ENCODE results near the gene GRIK3. TPM values are rescaled to one million over a fixed set of nuclear protein-coding genes. Genes with fewer than 3 reads are reported as not detected.
A peak's percentile ranks its signal among the peaks of the same experiment; 100 is the strongest.

Gene GRIK3
- total RNA-seq, 1 experiment from 2014 or later: 5.5 TPM

GRCh38 chr1:37058424-37058988 is 24.2 kb upstream of the GRIK3 start:
- H3K36me3 Mint-ChIP-seq: no peaks in the 10 kb centered on the region
- ATAC-seq (no peak), DNase-seq (ENCODE audit: low spot score) (no peak)
- ChIA-PET CTCF (no interaction called here), POLR2A (no interaction called here)
- no peak overlapping the region for H3K27ac Mint-ChIP-seq
- H3K4me3 Mint-ChIP-seq: no peak overlapping the region
- no peaks in the 10 kb centered on the region for H3K9me3 Mint-ChIP-seq
- H3K27me3 Mint-ChIP-seq (ENCODE audit: low read depth): no peaks in the 10 kb centered on the region; the same call in 1 of the 2 replicates
- peaks cover 31% of the 10 kb centered on the region for H3K4me1 Mint-ChIP-seq
- TF ChIP-seq ZNF532 (CRISPR knock-in tag; IDR thresholded peaks at IDR 0.05; ENCODE audit: borderline replicate concordance): no peak
- no peak for TF ChIP-seq ATF2 (CRISPR knock-in tag; IDR thresholded peaks at IDR 0.05; ENCODE audit: borderline replicate concordance, low read depth)
- TF ChIP-seq SP1 (CRISPR knock-in tag; conservative IDR thresholded peaks at IDR 0.05): no peak
- no peak for TF ChIP-seq STAT6 (CRISPR knock-in tag; conservative IDR thresholded peaks at IDR 0.05; ENCODE audit: low read depth)
- no peak for TF ChIP-seq PREB (CRISPR knock-in tag; IDR thresholded peaks at IDR 0.05; ENCODE audit: borderline replicate concordance)

- Mint-ChIP-seq H3K4me3 (no peak overlapping the region), H3K36me3 (no peaks in the 10 kb centered on the region), H3K4me1 (peaks cover 48% of the 10 kb centered on the region), H3K27me3 (ENCODE audit: low read depth) (no peaks in the 10 kb centered on the region; the same call in 1 of the 2 replicates), H3K9me3 (no peaks in the 10 kb centered on the region), H3K27ac (no peak overlapping the region)
- peak; percentile 68 for ATAC-seq
- ChIA-PET POLR2A (no interaction called here), CTCF (interaction anchor here (1.4 to 1.7 kb wide), 3 partner anchors 21 to 480 kb away, joined by 3 to 6 read pairs (median 6); no protein-coding TSS in a partner anchor)
- peak; percentile 28 for DNase-seq (ENCODE audit: low spot score)
- no peak for TF ChIP-seq ZNF281 (CRISPR knock-in tag; IDR thresholded peaks at IDR 0.05)
- TF ChIP-seq ZNF532 (CRISPR knock-in tag; IDR thresholded peaks at IDR 0.05; ENCODE audit: borderline replicate concordance): no peak
- TF ChIP-seq TEAD1 (CRISPR knock-in tag; IDR thresholded peaks at IDR 0.05): no peak
- no peak for TF ChIP-seq FOXP1 (CRISPR knock-in tag; IDR thresholded peaks at IDR 0.05; ENCODE audit: borderline replicate concordance)
- no peak for TF ChIP-seq SOX15 (CRISPR knock-in tag; IDR thresholded peaks at IDR 0.05)
- no peak for TF ChIP-seq ZNF671 (CRISPR knock-in tag; IDR thresholded peaks at IDR 0.05)
- TF ChIP-seq EMX1 (CRISPR knock-in tag; IDR thresholded peaks at IDR 0.05): no peak
- no peak for TF ChIP-seq GRHL2 (CRISPR knock-in tag; IDR thresholded peaks at IDR 0.05; ENCODE audit: insufficient replicate concordance, severe bottlenecking)
- TF ChIP-seq ATF2 (CRISPR knock-in tag; IDR thresholded peaks at IDR 0.05; ENCODE audit: borderline replicate concordance, low read depth): no peak
- TF ChIP-seq ATF3 (CRISPR knock-in tag; conservative IDR thresholded peaks at IDR 0.05): no peak
Observed at GRCh38 chr1:37056325-37056724, 22.0 kb upstream of the GRIK3 start.

Measured in WTC11 (cell line).